Sigmoid colon (tissue), 7 donors: Measurements from ENCODE around the gene CFAP57. TPM values are rescaled to one million over a fixed set of nuclear protein-coding genes. Genes with fewer than 3 reads are reported as not detected.
A peak's percentile ranks its signal among the peaks of the same experiment; 100 is the strongest.

Experiments
- DNase-seq: peaks from one replicate; pipeline ENCODE4 v3.0.0-alpha.2; 2019
- H3K27ac ChIP-seq, 4 donors: fragments of 200-600 bp; sonication (generic); one replicate each; pipeline ENCODE4 v1.5.1; 2016 to 2019; ENCODE audit warnings: mild to moderate bottlenecking in 1 of 4
- H3K27me3 ChIP-seq, 3 donors: fragments of 200-600 bp; sonication (generic); one replicate each; pipeline ENCODE4 v1.5.1; 2019; ENCODE audit warnings: mild to moderate bottlenecking in 1 of 3
- H3K36me3 ChIP-seq, 4 donors: fragments of 200-600 bp; sonication (generic); one replicate each; pipeline ENCODE4 v1.5.1; 2016 to 2019
- H3K4me1 ChIP-seq, 4 donors: fragments of 200-600 bp; sonication (generic); one replicate each; pipeline ENCODE4 v1.5.1; 2017 to 2019
- H3K4me3 ChIP-seq, 4 donors: fragments of 200-600 bp; sonication (generic); one replicate each; pipeline ENCODE4 v1.5.1; 2017 to 2019; ENCODE audit warnings: mild to moderate bottlenecking in 2 of 4, moderate library complexity in 1 of 4
- H3K9me3 ChIP-seq, 4 donors: fragments of 200-600 bp in 3 of 4; sonication (generic) in 3 of 4; one replicate each; pipeline versions ENCODE4 v1.5.1 to v1.6.1; 2013 to 2019
- EP300 ChIP-seq, 4 donors: sonication (generic); formaldehyde crosslinking; IDR thresholded peaks; one replicate each; pipeline ENCODE4 v1.6.1; 2017; ENCODE audit warnings: antibody characterized with exemption in 4 of 4
- POLR2A ChIP-seq, 2 donors: fragments of 450-650 bp; IDR thresholded peaks; one replicate each; pipeline ENCODE4 v1.6.1; 2016; ENCODE audit warnings: antibody characterized with exemption in 2 of 2, mild to moderate bottlenecking in 2 of 2, moderate library complexity in 2 of 2
- POLR2AphosphoS5 ChIP-seq, 4 donors: sonication (generic); formaldehyde crosslinking; IDR thresholded peaks; one replicate each; pipeline ENCODE4 v1.6.1; 2017; ENCODE audit warnings: antibody characterized with exemption in 4 of 4
- WGBS, 2 donors: extraction: QIAGEN DNeasy Blood & Tissue Kit; methylation state at CpG; one replicate each; pipeline ENCODE4 v1.1.7; 2013; 5-methylcytosine and 5-hydroxymethylcytosine counted together
- intact Hi-C: fragments of 100-400 bp; cut with DNase I; formaldehyde crosslinking; loops from one replicate; pipeline ENCODE4 v1.15.1; 2023
- polyA plus RNA-seq, 3 donors: library from polyadenylated mRNA; stranded (reverse); fragments of 200-250 nt; gene quantifications; one replicate each; pipeline ENCODE4 v1.2.3, GENCODE V29; 2013
- total RNA-seq, 4 donors: library from RNA; depleted of rRNA; stranded (reverse); fragments of >200 nt; gene quantifications; one replicate each; pipeline ENCODE4 v1.1.0, GENCODE V29; 2016
- TF ChIP-seq, protein P1 (sequence below), 4 experiments: fragments of 450-650 bp in 3 of 4; fragments of 200-600 bp in 1 of 4; IDR thresholded peaks; one replicate each; pipeline ENCODE4 v1.5.1; 2016 to 2019; ENCODE audit warnings: antibody characterized with exemption in 4 of 4, mild to moderate bottlenecking in 3 of 4, moderate library complexity in 2 of 4
- donor health status: healthy with polysubstance abuse.
- donor health status: Bipolar disorder and iron deficiency.
- donor health status: healthy.

CFAP57 gene
- total and polyA plus RNA-seq, 7 donors, result under 0.01 to 0.06 TPM; not detected in 5

GRCh38 chr1:43292216-43292615, 120.1 kb downstream of the CFAP57 start:
- WGBS, 2 donors, result 66 to 85% methylated on average over 7 of the region's 7 CpGs
- no peak for DNase-seq
- intact Hi-C loops, result loop anchor here (10.0 kb wide), 1 partner anchor 1387 kb away; no protein-coding TSS in a partner anchor
- H3K36me3 ChIP-seq, result no peaks in the 10 kb centered on the region
- H3K4me3 ChIP-seq, result no peak overlapping the region
- H3K27me3 ChIP-seq, result no peaks in the 10 kb centered on the region
- no peaks in the 10 kb centered on the region for H3K9me3 ChIP-seq
- TF ChIP-seq, protein P1, sequence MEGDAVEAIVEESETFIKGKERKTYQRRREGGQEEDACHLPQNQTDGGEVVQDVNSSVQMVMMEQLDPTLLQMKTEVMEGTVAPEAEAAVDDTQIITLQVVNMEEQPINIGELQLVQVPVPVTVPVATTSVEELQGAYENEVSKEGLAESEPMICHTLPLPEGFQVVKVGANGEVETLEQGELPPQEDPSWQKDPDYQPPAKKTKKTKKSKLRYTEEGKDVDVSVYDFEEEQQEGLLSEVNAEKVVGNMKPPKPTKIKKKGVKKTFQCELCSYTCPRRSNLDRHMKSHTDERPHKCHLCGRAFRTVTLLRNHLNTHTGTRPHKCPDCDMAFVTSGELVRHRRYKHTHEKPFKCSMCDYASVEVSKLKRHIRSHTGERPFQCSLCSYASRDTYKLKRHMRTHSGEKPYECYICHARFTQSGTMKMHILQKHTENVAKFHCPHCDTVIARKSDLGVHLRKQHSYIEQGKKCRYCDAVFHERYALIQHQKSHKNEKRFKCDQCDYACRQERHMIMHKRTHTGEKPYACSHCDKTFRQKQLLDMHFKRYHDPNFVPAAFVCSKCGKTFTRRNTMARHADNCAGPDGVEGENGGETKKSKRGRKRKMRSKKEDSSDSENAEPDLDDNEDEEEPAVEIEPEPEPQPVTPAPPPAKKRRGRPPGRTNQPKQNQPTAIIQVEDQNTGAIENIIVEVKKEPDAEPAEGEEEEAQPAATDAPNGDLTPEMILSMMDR (IDR thresholded peaks at IDR 0.05), result no peak
- TF ChIP-seq POLR2AphosphoS5 (IDR thresholded peaks at IDR 0.05) (no peak), EP300 (IDR thresholded peaks at IDR 0.05) (no peak), POLR2A (IDR thresholded peaks at IDR 0.05) (no peak)
- peaks cover 0 to 28% (median 24%) of the 10 kb centered on the region in 4 donors for H3K4me1 ChIP-seq
- H3K27ac ChIP-seq, result no peak overlapping the region

GRCh38 chr1:43292679-43293078, 120.5 kb downstream of the CFAP57 start:
- H3K4me1 ChIP-seq, result peaks cover 0 to 28% (median 24%) of the 10 kb centered on the region in 4 donors
- 79 to 88% methylated on average over 5 of the region's 5 CpGs for WGBS, 2 donors
- H3K27ac ChIP-seq, result no peak overlapping the region
- H3K4me3 ChIP-seq, result no peak overlapping the region
- TF ChIP-seq POLR2A (IDR thresholded peaks at IDR 0.05), result no peak
- TF ChIP-seq, protein P1 (IDR thresholded peaks at IDR 0.05), result no peak
- no peak for TF ChIP-seq POLR2AphosphoS5 (IDR thresholded peaks at IDR 0.05)
- TF ChIP-seq EP300 (IDR thresholded peaks at IDR 0.05), result no peak
- H3K9me3 ChIP-seq, result no peaks in the 10 kb centered on the region
- intact Hi-C loops, result loop anchor here (10.0 kb wide), 1 partner anchor 1388 kb away; no protein-coding TSS in a partner anchor
- no peaks in the 10 kb centered on the region for H3K36me3 ChIP-seq
- no peak for DNase-seq
- H3K27me3 ChIP-seq, result no peaks in the 10 kb centered on the region

DNA sequence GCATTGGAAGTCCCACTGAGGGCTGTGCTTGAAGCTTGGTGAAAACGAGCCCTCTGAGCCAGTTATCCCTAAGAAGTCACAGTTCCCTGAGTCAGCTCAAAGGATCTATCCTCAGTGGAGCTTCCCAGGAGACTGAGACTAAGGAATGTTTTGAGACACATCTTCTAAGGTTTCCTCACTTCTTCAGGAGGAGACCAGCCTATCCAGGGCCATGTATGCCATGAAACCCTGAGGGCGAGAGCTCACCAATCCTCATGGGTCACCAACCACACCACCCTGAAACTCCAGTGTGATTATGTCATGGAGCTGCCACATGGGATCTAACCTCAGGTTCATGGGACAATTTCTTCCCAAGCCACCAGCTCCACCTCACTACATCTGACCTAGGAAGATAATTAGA, 121.0 kb downstream of the CFAP57 start:
- no peak overlapping the region for H3K27ac ChIP-seq

GRCh38 chr1:43293896-43294760, 122.0 kb downstream of the CFAP57 start:
- Histone ChIP-seq H3K4me1 (peaks cover 0 to 28% (median 24%) of the 10 kb centered on the region in 4 donors), H3K27ac (peak overlapping the region; percentile 32 to 66 (median 64)), H3K27me3 (no peaks in the 10 kb centered on the region), H3K4me3 (no peak overlapping the region), H3K9me3 (no peaks in the 10 kb centered on the region), H3K36me3 (no peaks in the 10 kb centered on the region)
- 49 to 74% methylated on average over 7 of the region's 7 CpGs for WGBS, 2 donors
- DNase-seq, result no peak
- TF ChIP-seq POLR2AphosphoS5 (IDR thresholded peaks at IDR 0.05) (peak in 1 of 4 donors; percentile 57), POLR2A (IDR thresholded peaks at IDR 0.05) (no peak)
- intact Hi-C loops, result loop anchor here (10.0 kb wide), 1 partner anchor 1389 kb away; no protein-coding TSS in a partner anchor

More for the DNA sequence above, 121.0 kb downstream of the CFAP57 start:
- 90 to 92% methylated on average over 2 of the region's 2 CpGs for WGBS, 2 donors
- TF ChIP-seq, protein P1 (IDR thresholded peaks at IDR 0.05), result no peak
- TF ChIP-seq POLR2A (IDR thresholded peaks at IDR 0.05) (no peak), POLR2AphosphoS5 (IDR thresholded peaks at IDR 0.05) (no peak), EP300 (IDR thresholded peaks at IDR 0.05) (no peak)
- H3K4me3 ChIP-seq, result no peak overlapping the region
- H3K27me3 ChIP-seq, result no peaks in the 10 kb centered on the region
- no peaks in the 10 kb centered on the region for H3K36me3 ChIP-seq
- intact Hi-C loops, result loop anchor here (10.0 kb wide), 1 partner anchor 1388 kb away; no protein-coding TSS in a partner anchor
- no peak for DNase-seq
- H3K4me1 ChIP-seq, result peaks cover 0 to 28% (median 24%) of the 10 kb centered on the region in 4 donors
- H3K9me3 ChIP-seq, result no peaks in the 10 kb centered on the region

- Histone ChIP-seq H3K27ac (peak overlapping the region; percentile 32 to 66 (median 64)), H3K27me3 (no peaks in the 10 kb centered on the region), H3K36me3 (no peaks in the 10 kb centered on the region), H3K4me3 (no peak overlapping the region), H3K4me1 (peaks cover 0 to 28% (median 24%) of the 10 kb centered on the region in 4 donors), H3K9me3 (no peaks in the 10 kb centered on the region)
- 87 to 92% methylated on average over 8 of the region's 8 CpGs for WGBS, 2 donors
- intact Hi-C loops, result loop anchor here (10.0 kb wide), 1 partner anchor 1390 kb away; no protein-coding TSS in a partner anchor
- no peak for DNase-seq
- TF ChIP-seq POLR2A (IDR thresholded peaks at IDR 0.05), result no peak
- TF ChIP-seq EP300 (IDR thresholded peaks at IDR 0.05), result no peak
- no peak for TF ChIP-seq POLR2AphosphoS5 (IDR thresholded peaks at IDR 0.05)
- TF ChIP-seq, protein P1 (IDR thresholded peaks at IDR 0.05), result no peak
Measured at GRCh38 chr1:43294761-43295160, 122.6 kb downstream of the CFAP57 start.
